ENCODE results near the gene CD63.

Gene CD63

DNA sequence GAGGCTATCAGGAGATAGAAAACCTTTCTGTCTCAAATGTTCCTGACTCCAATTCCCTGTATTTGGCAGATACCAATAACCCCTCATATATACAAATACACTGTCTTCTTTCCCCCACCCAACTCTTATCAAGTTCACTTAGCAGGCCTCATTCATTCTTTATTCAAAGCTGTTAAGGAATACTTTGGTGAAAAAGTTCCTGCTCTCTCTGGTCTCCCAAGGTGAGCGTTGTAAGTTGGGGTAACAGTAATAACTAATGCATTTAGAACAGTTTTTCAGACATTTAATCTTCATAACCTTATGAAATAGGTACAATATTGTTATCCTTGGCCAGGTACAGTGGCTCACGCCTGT is 10.2 kb upstream of the CD63 start:
- no peak for DNase-seq (ENCODE audit: low spot score)

DNA sequence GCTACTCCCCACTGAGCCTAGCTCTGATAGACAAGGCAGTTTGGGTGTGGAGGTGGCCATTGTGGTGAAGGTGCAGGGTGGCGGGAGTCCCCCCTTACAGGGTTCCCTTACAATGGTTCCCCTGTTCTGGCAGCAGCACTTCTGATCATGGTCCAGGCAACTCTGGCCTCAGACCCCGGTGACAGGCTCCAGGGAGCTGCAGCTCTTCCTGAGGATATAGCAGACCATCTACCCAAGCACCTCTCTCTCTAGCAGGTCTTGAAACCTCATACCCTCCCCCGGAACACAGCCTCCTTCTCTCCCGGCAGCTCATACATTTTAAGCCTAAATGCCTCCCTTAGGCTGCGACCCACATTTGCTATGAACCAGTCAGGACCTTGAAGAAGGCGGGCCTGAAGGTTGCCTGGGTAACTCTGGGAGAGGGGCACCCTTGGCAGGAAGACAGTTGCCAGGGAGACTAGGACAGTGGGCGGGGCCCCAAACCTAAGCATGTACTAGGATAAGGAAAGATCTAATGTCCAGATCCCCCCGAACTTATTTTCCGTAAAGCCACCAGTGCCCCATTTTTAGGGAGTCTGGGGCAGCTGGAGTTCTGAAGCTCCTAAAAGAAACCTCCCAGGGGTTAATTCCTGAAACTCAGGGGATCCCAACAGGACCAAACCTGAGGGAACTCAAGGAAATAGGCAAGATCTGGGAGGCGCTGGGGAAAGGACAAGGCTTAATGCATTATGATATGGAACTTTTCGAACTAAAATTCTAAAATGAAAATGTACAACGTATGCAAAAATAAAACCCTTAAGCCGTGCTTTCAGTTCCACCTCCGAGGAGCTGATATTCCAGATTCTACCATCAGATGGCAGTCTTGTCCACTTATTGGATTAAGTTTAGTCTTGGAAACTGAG is 9.6 kb upstream of the CD63 start:
- DNase-seq (ENCODE audit: low spot score), result peak; percentile 78

DNA sequence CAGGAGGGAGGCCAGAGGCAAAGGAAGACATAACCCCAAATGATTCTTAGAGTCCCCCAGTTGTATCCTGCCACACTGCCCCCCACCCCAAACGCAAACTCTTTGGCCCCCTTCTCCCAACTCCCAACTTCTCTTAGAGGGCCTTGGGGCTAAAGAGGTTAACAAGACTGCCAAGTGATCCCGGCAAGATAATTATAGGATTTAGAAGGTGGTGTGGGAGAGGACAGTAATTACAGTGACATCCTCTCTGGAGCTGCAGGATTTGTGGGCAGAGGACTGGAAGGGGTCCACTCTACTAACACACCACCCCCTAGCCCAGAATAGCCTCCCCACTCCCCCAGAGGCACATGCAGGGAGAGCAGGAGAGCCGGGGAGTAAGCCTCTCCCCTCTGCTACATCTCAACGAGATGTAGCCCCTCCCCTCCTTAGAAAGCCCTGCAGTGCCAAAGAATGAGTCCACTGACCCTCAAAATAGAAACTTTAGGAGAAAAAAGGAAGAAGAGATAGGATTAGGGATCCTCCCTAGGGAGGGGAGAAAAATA is 8.8 kb upstream of the CD63 start:
- no peak for DNase-seq (ENCODE audit: low spot score)

DNA sequence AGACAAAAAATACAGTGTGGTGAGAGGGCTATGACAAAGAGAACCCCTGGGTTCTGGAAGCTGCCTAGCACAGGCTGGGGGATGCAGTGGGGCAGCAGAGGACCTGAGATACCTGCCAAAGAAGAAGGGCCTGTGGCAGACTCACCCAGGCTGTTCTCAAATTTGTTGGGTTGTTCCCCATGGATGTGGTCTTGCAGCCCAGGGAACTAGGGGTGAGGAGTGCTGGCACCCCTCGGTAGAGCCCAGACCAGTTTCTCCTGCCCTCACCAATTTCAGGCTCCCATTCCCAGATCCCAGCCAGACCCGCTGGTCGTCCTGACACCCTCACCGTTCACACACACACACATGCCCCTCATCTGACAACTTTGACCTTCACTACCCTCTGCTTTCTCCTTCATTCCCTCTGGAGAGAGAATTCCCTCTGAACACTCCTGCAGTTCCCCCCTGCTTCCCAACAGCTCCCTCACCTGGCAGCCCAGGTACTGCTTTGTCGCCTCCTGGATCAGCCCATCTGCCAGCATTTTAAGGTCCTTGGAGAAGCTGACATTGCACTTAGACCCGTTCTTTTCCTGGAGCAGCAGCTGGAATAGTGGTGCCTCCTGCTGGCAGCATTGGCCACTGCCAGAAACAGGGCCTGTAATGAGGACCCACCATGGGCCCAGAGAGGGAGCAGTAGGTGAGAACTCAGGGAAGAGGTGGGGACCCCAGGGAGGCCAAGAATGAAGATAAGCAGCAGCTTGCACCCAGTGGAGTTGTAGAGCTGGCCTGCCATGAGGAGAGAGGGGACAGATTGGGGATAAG is 8.2 kb upstream of the CD63 start:
- peak; percentile 70 for DNase-seq (ENCODE audit: low spot score)

DNA sequence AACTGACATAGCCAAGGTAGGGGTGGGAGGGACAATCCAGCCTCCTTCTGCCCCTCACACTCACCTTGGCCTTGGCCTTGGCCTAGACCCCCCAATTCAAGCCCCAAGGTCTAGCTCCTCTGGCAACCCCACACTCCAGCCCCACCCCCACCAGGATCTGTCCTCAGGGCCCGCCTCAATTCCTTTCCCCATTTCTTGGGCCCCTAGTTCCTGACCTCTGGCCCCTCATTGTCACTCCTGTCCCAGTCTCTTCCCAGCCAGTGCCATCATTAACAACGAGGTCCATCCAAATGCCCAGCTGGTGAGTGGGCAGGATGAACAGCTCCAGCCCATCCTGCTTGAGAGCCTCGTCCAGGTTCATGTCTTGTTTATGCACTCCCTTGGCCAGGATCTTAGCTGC is 7.3 kb upstream of the CD63 start:
- no peak for DNase-seq (ENCODE audit: low spot score)

DNA sequence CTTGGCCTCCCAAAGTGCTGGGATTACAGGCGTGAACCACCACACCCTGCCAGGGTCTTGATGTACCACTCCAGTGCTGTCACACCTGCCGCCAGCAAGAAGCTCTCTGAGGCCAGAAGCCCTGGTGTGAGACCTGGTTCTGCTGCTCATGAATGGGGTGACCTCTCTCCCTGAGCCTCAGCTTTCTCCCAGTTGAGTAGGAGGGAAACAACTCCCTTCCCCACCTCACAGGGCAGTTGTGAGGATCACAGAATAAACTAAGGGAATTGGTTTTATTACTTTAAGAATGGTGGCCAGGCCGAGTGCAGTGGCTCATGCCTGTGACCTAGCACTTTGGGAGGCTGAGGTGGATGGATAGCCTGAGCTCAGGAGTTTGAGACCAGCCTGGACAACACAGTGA is 5.8 kb upstream of the CD63 start:
- DNase-seq (ENCODE audit: low spot score), result no peak

DNA sequence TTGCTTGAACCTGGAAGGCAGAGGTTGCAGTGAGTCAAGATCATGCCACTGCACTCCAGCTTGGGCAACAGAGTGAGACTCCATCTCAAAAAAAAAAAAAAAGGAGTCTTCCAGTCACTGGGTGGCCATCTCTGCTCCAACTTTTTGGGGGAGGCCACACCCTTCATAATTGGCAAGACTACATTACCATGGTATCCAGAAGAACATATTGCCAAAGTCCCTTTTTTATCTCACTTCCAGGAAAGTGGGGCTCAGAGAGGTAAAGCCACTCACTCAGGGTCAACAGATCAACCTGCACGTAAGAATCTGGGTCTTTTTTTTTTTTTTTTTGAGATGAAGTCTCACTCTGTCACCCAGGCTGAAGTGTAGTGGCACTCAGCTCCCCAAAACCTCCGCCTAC is 5.0 kb upstream of the CD63 start:
- no peak for DNase-seq (ENCODE audit: low spot score)

DNA sequence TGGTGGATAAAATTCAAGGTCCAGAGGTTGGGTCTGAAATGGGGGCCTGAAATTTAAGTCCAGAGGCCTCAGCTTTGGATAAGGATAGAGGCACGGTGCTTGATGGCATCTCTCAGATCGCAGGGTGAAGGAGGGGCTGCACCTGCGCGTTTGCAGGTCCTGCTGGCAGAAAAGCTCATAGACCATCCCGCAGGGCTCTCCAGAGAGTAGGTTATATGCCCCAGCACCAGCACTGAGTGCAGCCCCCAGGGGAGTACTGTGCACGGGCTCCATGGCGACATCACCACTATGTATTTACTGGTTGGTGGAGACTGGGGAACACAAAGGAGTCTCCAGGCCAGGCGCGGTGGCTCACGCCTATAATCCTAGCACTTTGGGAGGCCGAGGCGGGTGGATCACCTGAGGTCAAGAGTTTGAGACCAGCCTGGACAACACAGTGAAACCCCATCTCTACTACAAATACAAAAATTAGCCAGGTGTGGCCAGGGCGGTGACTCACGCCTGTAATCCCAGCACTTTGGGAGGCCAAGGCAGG is 4.3 kb upstream of the CD63 start:
- DNase-seq (ENCODE audit: low spot score), result no peak

DNA sequence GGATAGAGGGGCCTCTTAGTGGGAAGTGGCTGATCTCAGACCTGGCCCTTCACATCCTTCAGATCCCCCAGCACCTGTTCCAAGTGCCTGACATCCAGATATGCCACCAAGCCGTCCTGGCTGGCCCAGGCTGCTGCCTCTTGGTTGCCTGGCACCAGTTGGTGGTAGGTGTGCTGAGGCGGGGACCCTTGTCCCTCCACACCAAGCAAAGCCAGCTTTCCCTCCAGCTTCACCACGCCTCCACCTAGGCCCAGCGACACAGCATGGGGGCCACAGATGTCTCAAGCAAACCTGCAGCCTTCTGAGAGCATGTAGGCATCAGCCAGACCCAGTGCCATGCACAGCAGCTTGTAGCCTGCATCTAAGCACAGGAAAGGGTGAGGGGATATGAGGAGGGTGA is 3.5 kb upstream of the CD63 start:
- no peak for DNase-seq (ENCODE audit: low spot score)

DNA sequence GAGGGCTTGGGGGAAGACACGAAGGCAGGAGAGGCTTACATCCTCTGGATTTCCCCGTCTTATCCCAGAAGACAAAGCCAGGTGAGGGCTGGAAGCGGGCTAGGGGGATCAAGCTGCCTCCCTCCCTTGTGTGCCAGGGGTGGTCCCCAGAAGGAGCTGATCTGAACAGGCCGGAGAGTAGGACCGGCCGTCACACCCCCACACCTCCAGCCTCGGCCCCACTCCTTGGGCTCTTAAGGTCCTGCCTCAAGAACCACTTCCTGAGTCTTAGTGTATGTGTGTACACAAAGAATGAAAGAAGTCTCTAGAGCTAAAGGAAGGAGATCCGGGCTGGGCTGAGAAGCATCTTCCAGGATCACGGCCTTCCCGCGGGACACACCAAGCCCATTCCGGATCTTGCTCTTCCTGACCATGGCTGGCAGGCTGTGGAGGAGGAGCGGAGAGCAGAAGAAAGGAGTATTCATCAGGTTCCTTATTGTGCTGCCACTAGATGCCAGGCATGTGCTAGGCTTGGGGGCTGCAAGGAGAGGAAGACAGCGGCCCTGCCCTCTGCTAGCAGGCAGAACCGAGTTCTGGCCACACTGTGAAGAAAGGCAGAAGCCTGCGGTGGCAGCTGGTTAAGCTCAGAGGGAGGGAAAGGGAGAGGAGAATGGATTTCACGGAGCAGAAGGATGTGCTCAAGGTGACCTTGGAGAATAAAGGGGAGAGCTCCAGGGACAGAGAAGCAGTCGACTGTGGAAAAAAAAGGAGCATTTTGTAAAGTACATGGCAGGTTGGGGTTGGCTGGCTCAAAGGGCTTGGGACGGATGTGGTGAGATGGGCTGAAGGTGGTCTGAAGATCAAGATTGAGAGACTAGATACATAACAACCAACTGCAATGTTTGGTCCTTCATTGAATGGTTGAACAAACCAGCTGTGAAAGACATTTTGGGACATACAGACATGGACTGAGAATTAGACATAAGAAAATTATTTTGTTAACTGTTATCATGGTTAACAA is 1.3 kb upstream of the CD63 start:
- no peak for DNase-seq (ENCODE audit: low spot score)

DNA sequence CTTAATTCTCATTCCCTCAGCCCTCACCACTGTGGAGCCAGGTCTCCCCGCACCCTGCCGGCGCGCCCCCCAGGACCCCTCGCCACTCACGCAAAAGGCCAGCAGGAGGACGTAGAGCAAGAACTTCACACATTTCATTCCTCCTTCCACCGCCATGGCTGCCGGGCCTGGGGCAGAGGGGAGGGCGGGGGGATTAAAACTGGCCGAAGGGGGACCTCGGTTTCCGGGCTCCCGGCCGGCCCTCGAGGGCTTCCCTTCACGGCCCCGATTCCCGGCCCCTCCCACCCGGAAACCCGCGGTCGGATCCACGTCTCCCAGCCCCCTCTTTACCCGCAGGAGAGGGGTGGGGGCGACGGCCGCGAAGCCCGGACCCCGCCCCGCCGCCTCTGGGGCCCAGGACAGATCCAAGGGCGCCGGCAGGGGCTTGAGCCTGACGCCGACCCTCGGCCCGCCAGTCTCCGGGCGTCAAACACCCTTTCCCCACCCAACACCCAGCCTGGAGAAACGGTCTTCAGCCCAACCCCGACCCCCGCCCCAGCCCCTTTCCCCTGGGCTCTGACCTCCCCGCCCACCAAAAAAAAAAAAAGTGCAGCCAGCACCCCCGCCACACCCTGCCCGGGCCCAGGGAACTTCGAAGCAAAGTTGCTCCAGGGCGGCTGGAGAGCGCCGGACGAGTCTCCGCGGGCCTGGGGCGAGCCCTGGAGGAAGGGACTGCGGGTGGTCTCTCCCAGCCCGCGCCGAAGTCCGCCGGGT is 447 bp downstream of the CD63 start:
- DNase-seq (ENCODE audit: low spot score), result peak; percentile 65

DNA sequence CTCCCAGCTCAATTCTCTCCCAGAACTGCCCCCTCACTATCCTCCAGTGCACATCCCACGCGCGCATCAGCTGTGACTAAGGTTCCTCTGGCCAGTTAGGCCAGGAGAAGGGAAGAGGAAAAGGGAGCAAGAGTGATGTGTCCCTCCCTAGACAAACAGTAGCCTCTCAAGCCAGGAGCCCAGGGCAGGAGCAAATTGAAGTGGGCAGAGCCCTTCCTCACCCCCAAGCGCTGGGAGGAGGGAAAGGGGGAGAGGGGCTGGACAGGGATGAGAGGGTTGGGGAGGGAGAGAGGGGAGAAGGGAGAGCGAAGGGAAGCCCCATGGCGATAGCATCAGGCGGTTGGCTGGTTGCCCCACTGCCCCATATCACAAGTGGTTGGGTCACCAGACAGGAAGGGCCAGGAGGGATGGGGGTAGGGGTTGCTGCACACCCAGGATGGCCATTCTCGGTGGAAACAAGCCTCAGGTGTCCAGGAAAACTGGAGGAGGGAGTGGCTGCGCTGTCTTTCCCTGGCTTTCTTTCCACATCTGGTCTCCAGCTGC is 1.1 kb downstream of the CD63 start:
- DNase-seq (ENCODE audit: low spot score), result no peak

DNA sequence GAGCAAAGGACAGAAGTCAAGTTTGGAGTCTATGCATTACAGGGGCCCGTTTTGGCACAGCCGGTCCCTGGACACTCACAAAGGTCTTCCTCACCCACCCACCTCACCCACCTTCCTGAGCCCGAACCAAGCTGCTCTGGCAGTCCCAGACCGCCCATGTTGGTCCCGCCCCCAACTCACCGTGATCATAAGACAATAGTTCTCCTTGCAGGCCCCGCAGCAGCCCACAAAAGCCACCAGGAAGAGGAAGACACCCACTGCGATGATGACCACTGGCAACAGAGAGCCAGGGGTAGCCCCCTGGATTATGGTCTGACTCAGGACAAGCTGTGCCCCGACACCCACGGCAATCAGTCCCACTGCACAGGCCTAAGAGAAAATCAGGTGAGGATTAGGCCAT is 1.8 kb downstream of the CD63 start:
- DNase-seq (ENCODE audit: low spot score), result no peak

DNA sequence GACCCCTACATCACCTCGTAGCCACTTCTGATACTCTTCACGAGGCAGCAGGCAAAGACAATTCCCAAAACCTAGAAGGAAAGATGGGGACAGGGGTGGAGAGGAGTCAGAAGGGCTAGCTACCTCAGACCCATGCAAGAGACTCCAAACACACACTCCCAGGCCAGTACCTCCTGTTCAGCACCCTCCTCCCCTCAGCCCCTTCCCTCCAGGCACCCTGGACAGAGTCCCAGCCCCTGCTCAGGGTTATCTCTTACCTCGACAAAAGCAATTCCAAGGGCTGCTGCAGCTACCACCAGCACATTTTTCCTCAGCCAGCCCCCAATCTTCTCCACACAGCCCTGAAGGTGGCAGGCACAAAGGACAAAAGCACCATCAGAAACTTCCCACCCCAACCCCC is 3.3 kb downstream of the CD63 start:
- no peak for DNase-seq (ENCODE audit: low spot score)

DNA sequence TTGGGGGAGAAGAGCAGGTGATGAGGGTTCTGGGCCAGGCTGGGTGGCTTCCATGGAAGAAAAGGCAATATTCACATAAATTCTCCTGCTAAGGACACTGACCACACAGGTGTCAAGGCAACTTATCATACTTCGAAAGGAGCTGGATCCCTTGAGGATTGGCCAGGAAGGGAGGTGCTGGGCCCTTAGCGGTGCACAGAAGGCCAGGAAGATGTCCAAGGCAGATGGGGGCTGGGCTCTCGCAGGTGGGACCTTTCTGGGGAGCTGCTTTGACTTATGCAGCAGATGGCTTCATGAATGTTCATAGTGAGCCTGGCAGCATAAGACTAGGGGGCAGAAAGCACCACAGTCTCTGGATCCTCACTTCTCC is 3.9 kb downstream of the CD63 start:
- DNase-seq (ENCODE audit: low spot score), result no peak

DNA sequence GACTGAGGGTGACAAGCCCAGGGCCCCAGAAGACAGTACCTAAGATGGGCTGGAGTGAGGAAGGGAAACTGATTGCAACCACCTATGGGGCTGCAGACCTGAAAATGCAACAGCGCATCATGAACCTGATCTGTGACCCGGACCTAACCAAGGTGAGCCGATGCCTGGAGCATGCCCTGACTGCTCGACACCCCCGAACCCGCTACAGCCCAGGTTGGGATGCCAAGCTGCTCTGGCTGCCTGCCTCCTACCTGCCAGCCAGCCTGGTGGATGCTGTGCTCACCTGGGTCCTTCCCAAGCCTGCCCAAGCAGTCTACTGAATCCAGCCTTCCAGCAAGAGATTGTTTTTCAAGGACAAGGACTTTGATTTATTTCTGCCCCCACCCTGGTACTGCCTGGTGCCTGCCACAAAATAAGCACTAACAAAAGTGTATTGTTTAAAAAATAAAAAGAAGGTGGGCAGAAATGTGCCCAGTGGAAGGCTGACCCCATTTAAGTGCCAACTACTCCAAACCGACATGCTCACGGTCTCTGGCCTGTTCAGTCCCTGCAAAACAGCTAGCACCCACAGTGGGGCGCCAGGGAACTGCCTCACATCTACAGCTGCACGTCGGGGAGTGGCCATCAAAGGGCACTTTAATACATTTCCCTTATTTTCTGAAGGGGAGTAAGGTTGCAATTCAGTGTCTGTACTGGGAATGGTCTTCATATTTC is 4.4 kb downstream of the CD63 start:
- DNase-seq (ENCODE audit: low spot score), result peak; percentile 49

DNA sequence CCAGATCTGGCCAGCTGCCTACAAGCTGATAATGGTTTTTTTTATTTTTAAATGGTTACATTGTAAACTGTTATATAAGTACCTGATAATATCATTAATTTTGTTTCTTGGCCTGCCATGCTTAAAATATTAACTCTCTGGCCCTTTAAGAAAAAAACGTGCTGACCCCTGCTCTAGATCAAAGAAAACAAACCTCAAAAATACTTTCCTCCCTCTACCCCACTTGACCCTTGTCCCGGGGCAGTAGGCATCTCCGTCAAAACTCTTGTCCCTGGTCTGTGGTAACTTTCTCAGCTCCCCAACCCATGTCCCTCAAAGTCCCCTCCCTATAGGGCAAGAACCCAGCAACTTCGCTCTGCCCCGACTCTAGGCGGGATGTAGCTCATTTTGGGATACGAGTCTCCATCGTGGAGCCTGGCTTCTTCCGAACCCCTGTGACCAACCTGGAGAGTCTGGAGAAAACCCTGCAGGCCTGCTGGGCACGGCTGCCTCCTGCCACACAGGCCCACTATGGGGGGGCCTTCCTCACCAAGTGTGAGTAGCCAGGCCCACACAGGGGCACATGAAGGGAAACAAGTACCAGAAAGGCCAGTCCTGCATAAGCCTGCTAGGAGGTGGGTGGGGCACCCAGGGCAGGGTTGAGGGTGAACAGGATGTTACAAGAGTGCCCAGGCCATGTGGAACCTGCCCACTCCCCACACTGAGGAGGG is 5.1 kb downstream of the CD63 start:
- no peak for DNase-seq (ENCODE audit: low spot score)

DNA sequence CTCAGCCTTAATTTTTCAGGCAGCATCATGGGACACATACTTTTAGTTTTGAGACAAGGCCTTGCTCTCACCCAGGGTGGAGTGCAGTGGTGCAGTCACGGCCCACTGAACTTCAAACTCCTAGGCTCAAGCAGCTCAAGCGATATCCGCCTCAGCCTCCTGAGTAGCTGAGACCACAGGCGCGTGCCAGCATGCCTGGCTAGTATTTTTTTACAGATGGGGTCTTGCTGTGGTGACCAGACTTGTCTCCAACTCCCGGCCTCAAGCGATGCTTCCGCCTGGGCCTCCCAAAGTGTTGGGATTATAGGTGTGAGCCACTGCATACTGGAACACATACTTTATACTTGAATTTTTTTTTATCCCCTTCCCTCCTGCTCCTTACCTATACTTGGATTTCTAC is 5.9 kb downstream of the CD63 start:
- no peak for DNase-seq (ENCODE audit: low spot score)

DNA sequence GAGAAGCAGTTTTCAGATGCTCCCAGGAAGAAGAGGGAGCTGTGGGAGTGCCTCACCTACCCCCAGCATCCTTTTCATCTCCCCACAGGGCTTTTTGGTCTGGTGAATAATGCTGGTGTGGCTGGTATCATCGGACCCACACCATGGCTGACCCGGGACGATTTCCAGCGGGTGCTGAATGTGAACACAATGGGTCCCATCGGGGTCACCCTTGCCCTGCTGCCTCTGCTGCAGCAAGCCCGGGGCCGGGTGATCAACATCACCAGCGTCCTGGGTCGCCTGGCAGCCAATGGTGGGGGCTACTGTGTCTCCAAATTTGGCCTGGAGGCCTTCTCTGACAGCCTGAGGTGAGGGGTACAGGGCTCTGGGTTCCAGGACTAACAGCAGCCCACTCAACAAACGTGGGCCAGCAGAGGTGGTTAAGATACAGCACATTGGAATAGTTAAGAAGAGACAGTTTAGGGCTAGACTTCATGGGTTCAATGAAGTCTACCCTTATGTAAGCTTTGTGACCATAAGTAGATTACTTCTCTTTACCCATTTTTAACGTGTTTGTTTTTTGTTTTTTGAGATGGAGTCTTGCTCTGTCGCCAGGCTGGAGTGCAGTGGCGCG is 7.1 kb downstream of the CD63 start:
- no peak for DNase-seq (ENCODE audit: low spot score)

Measured in AG08396 (cell line).